ENCODE measurements around the gene CADM1. TPM values are rescaled to one million over a fixed set of nuclear protein-coding genes. Genes with fewer than 3 reads are reported as not detected.

The CADM1 gene
- total and polyA plus RNA-seq, 2 donors (not counting 3 experiments of a cell fraction or from before 2014, with no cell fraction given): 0.52 to 2.6 TPM

- no peak overlapping the region for H2AFZ ChIP-seq (ENCODE audit: low read depth, low read length)
- no peaks in the 10 kb centered on the region for H3K27me3 ChIP-seq (ENCODE audit: control insufficient read depth in 2 of 2, insufficient read depth in 2 of 2, low read length in 2 of 2)
- DNase-seq (ENCODE audit: low read depth, low spot score): no peak
- H3K9me3 ChIP-seq (replicated peaks; ENCODE audit: control insufficient read depth, insufficient read depth, low read length): no peaks in the 10 kb centered on the region
- H3K36me3 ChIP-seq (ENCODE audit: control insufficient read depth in 2 of 2, extremely low read depth in 1 of 2, insufficient read depth in 2 of 2, low read length in 2 of 2): no peaks in the 10 kb centered on the region
- dilution Hi-C loops (cut with MboI; ENCODE audit: extremely low pct_ligation_motif_present, low sequenced_read_pairs) (no loop called here), intact Hi-C loops (cut with micrococcal nuclease) (no loop called here)
- TF ChIP-seq GATA2 (IDR thresholded peaks at IDR 0.05; ENCODE audit: insufficient read depth, insufficient read length, low read depth, low read length): no peak
- no peak for TF ChIP-seq POLR2A (IDR thresholded peaks at IDR 0.05; ENCODE audit: low read depth, low read length)
- no peak for TF ChIP-seq EZH2 (IDR thresholded peaks at IDR 0.05; ENCODE audit: borderline replicate concordance, low read depth, low read length, severe bottlenecking)
- TF ChIP-seq JUN (IDR thresholded peaks at IDR 0.05; ENCODE audit: borderline replicate concordance, insufficient read depth, insufficient read length, low read depth): no peak
- no peak for TF ChIP-seq MAX (IDR thresholded peaks at IDR 0.05; ENCODE audit: insufficient read depth, insufficient read length)
- no peak for TF ChIP-seq CTCF (IDR thresholded peaks at IDR 0.05; ENCODE audit: extremely low read depth in 1 of 2, insufficient read depth in 1 of 2, low read depth in 1 of 2, low read length in 2 of 2)
- no peak for TF ChIP-seq FOS (IDR thresholded peaks at IDR 0.05; ENCODE audit: borderline replicate concordance, insufficient read depth, low read length)
- TF ChIP-seq POLR2AphosphoS5 (IDR thresholded peaks at IDR 0.05; ENCODE audit: insufficient read depth, low read depth, low read length): no peak
- no peak for TF ChIP-seq MYC (IDR thresholded peaks at IDR 0.05; ENCODE audit: low read depth, low read length)
- no peak overlapping the region for H3K27ac ChIP-seq (ENCODE audit: insufficient read depth, low read depth, low read length)
- no peak overlapping the region for H3K9ac ChIP-seq (replicated peaks; ENCODE audit: extremely low read depth, insufficient read depth, low read length)
- POLR2A ChIA-PET: no interaction called here
- no peak for FAIRE-seq
- H4K20me1 ChIP-seq (replicated peaks; ENCODE audit: control insufficient read depth, extremely low read depth, insufficient read depth, low read length): no peaks in the 10 kb centered on the region
- H3K4me2 ChIP-seq (ENCODE audit: insufficient read depth, low read length): no peak overlapping the region
- CTCF ChIA-PET: no interaction called here
- H3K4me3 ChIP-seq (replicated peaks in 1 of 3; ENCODE audit: insufficient read depth in 1 of 3, low read depth in 1 of 3, low read length in 3 of 3): no peak overlapping the region
- H3K9me1 ChIP-seq (replicated peaks; ENCODE audit: control insufficient read depth, extremely low read depth, insufficient read depth, low read length): no peaks in the 10 kb centered on the region
- H3K79me2 ChIP-seq (ENCODE audit: control insufficient read depth, insufficient read depth, low read length): no peaks in the 10 kb centered on the region
- no peaks in the 10 kb centered on the region for H3K4me1 ChIP-seq (ENCODE audit: control insufficient read depth, extremely low read depth, insufficient read depth, low read length)
- BruUV-seq (replicated peaks): no TSS peak
These were observed 24.0 kb upstream of the CADM1 start for GRCh38 chr11:115528225-115528624.
